Dedifferentiated amniotic fluid mesenchymal stem cell (primary cell): Measurements from ENCODE around the gene LAMB3.

Source experiments
- DNase-seq: peaks from one replicate; pipeline ENCODE4 v3.0.0-alpha.2; 2016; ENCODE audit errors: extremely low spot score

LAMB3 gene

GRCh38 chr1:209633335-209633997, 18.8 kb downstream of the LAMB3 start:
- DNase-seq = no peak

GRCh38 chr1:209630383-209631225, 21.6 kb downstream of the LAMB3 start:
- DNase-seq = no peak

- no peak for DNase-seq
Observed at GRCh38 chr1:209629621-209630382, 22.4 kb downstream of the LAMB3 start.

- no peak for DNase-seq
Observed at GRCh38 chr1:209628618-209629299, 23.5 kb downstream of the LAMB3 start.

GRCh38 chr1:209627732-209628196, 24.5 kb downstream of the LAMB3 start:
- DNase-seq = peak; percentile 36

- no peak for DNase-seq
Observed at GRCh38 chr1:209627027-209627731, 25.0 kb downstream of the LAMB3 start.

GRCh38 chr1:209626346-209627026, 25.7 kb downstream of the LAMB3 start:
- no peak for DNase-seq

GRCh38 chr1:209625791-209626285, 26.4 kb downstream of the LAMB3 start:
- no peak for DNase-seq

GRCh38 chr1:209624558-209625549, 27.4 kb downstream of the LAMB3 start:
- no peak for DNase-seq

GRCh38 chr1:209622841-209623829, 29.1 kb downstream of the LAMB3 start:
- DNase-seq = no peak

- no peak for DNase-seq
Observed at GRCh38 chr1:209621741-209622655, 30.2 kb downstream of the LAMB3 start.

- no peak for DNase-seq
Observed at GRCh38 chr1:209621286-209621685, 30.9 kb downstream of the LAMB3 start.

- peak; percentile 30 for DNase-seq
Observed at GRCh38 chr1:209620487-209620884, 31.7 kb downstream of the LAMB3 start.

GRCh38 chr1:209619696-209620486, 32.3 kb downstream of the LAMB3 start:
- no peak for DNase-seq

- no peak for DNase-seq
Observed at GRCh38 chr1:209618756-209619420, 33.3 kb downstream of the LAMB3 start.
